Mucosa of descending colon (tissue), 3 donors: Measurements from ENCODE around the gene NDUFA11. TPM values are rescaled to one million over a fixed set of nuclear protein-coding genes. Genes with fewer than 3 reads are reported as not detected.
A peak's percentile ranks its signal among the peaks of the same experiment; 100 is the strongest.

Experiments
- ATAC-seq: fragments of 200-7000 bp; cut with Tn5 transposase; one replicate; pipeline ENCODE4 v1.9.1; 2020; ENCODE audit warnings: mild to moderate bottlenecking, moderate library complexity
- DNase-seq, 3 donors: peaks; one replicate each; pipeline ENCODE4 v3.0.0-alpha.2; 2020
- H3K36me3 ChIP-seq: fragments of 200-600 bp; one replicate; pipeline ENCODE4 v1.8.0; 2021; ENCODE audit warnings: low read depth, mild to moderate bottlenecking
- H3K4me1 ChIP-seq: fragments of 200-600 bp; one replicate; pipeline ENCODE4 v1.8.0; 2021; ENCODE audit warnings: low read depth, mild to moderate bottlenecking
- H3K4me3 ChIP-seq: fragments of 200-600 bp; one replicate; pipeline ENCODE4 v1.8.0; 2021; ENCODE audit warnings: mild to moderate bottlenecking
- H3K9me3 ChIP-seq: fragments of 200-600 bp; one replicate; pipeline ENCODE4 v1.8.0; 2021; ENCODE audit warnings: mild to moderate bottlenecking
- intact Hi-C, 2 donors: fragments of 100-400 bp; cut with DNase I in 1 of 2; cut with micrococcal nuclease in 1 of 2; formaldehyde crosslinking; loops; one replicate each; pipeline versions ENCODE4 v1.11.0 to v1.11.1; 2022; cut with DNase I, micrococcal nuclease
- total RNA-seq, 3 donors: library from RNA; stranded (reverse); fragmentation: NEBNext Ultra II Directional in 2 of 3; extraction: Animal tissue kit (Norgen Biotek cat#: 25700) in 2 of 3; gene quantifications; one replicate each; pipeline versions ENCODE4 v1.2.1 to v1.2.4, GENCODE V29; 2021 to 2023
- TF ChIP-seq, protein P1 (sequence below): fragments of 200-600 bp; IDR thresholded peaks from one replicate; pipeline ENCODE4 v1.8.0; 2022; ENCODE audit warnings: antibody characterized with exemption, mild to moderate bottlenecking
- donor health status: DM: no; HTN: no; CAD: no; lungs with moderate emphysema.
- donor health status: DM: no; HTN: no; CAD: no.
- donor health status: DM: no; HTN: yes; CAD: no.

Gene NDUFA11
- total RNA-seq, 3 donors from 2014 or later: 178 to 213 (median 182) TPM

DNA sequence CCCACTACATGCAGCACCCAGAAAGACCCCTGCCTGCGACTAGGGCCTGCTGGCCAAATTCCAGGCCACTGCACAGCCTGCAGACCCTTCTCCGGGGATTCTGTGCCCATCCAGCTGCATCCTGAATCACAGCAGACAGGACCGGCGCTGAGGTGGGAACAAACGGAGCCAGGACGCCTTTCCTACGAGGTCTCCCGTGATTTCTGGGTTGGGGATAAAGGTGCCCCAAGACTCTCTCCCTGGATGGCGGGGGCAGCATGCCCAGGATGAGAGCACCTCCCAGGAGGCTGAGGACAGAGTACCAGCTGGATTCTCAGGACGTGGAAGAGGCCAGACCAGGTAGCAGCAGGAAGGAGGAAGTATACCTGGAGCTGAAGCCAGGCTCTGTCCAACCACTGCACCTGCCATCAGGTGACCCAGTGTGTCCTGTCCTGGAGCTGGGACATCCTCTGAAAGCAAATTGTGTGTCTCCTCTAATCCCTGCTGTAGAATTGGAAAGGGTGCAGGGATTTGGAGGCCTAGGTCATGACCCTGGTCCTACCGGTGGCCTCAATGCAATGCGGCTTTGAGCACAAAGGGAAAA lies 29.9 kb downstream of the NDUFA11 start:
- Histone ChIP-seq H3K9me3 (no peaks in the 10 kb centered on the region), H3K4me3 (no peak overlapping the region), H3K4me1 (no peaks in the 10 kb centered on the region), H3K36me3 (no peaks in the 10 kb centered on the region)
- TF ChIP-seq, protein P1, sequence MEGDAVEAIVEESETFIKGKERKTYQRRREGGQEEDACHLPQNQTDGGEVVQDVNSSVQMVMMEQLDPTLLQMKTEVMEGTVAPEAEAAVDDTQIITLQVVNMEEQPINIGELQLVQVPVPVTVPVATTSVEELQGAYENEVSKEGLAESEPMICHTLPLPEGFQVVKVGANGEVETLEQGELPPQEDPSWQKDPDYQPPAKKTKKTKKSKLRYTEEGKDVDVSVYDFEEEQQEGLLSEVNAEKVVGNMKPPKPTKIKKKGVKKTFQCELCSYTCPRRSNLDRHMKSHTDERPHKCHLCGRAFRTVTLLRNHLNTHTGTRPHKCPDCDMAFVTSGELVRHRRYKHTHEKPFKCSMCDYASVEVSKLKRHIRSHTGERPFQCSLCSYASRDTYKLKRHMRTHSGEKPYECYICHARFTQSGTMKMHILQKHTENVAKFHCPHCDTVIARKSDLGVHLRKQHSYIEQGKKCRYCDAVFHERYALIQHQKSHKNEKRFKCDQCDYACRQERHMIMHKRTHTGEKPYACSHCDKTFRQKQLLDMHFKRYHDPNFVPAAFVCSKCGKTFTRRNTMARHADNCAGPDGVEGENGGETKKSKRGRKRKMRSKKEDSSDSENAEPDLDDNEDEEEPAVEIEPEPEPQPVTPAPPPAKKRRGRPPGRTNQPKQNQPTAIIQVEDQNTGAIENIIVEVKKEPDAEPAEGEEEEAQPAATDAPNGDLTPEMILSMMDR: no peak
- peak; percentile 58 for ATAC-seq
- intact Hi-C loops: no loop called here
- no peak for DNase-seq

GRCh38 chr19:5870986-5871394 lies 32.6 kb downstream of the NDUFA11 start:
- Histone ChIP-seq H3K4me1 (no peaks in the 10 kb centered on the region), H3K9me3 (no peaks in the 10 kb centered on the region), H3K36me3 (no peaks in the 10 kb centered on the region), H3K4me3 (no peak overlapping the region)
- TF ChIP-seq, protein P1: no peak
- intact Hi-C loops: no loop called here
- ATAC-seq (no peak), DNase-seq (no peak)

DNA sequence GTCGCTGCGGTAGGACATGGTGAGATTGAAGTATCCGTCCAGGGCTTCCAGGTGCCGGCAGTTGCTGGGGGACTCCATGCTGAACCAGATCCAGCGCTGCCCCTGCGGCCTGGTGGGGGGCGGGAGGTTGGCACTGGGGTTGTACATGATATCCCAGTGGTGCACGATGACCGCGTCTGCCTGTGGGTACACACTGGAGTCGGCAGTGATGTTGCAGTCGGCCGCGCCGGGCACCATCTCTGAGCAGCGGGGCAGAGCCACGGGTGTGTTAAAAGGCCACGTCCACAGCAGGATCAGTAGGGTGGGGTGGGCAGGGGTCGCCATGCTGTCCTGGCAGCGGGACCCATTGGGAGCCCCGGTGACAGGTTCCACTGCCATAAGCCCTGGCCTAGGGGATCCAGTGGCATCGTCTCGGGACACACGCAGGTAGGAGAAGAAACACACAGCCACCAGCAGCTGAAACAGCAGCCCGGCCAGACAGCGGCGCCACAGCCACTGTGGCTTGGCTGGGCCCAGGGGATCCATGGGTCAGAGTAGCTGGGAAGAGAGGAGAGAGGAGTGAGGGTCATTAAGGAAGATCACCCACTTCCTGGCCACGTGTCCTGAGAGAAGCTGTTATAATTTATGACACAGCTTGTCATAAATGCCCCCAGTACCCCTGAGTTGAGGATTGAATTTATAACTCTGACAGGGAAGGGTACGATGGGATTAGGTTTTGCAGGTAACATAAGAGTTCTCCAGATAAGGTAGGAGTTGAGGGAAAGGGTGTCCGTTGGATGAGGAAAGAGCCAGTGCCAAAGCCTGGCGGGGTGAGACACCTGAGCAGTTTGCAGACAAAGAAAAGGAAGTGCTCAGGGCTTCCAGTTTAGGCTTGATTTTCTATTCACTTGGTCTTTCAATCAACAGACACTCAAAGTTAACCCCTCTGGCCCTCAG lies 36.1 kb downstream of the NDUFA11 start:
- intact Hi-C loops: no loop called here
- no peaks in the 10 kb centered on the region for H3K36me3 ChIP-seq
- DNase-seq (no peak), ATAC-seq (no peak)
- TF ChIP-seq, protein P1: no peak
- H3K4me1 ChIP-seq: no peaks in the 10 kb centered on the region
- no peaks in the 10 kb centered on the region for H3K9me3 ChIP-seq
- H3K4me3 ChIP-seq: no peak overlapping the region

- intact Hi-C loops: no loop called here
- no peak overlapping the region for H3K4me3 ChIP-seq
- ATAC-seq (no peak), DNase-seq (no peak)
- no peaks in the 10 kb centered on the region for H3K36me3 ChIP-seq
- no peaks in the 10 kb centered on the region for H3K9me3 ChIP-seq
- TF ChIP-seq, protein P1: no peak
- H3K4me1 ChIP-seq: no peaks in the 10 kb centered on the region
Measured at GRCh38 chr19:5865772-5866171, 37.8 kb downstream of the NDUFA11 start.

GRCh38 chr19:5864725-5865486 lies 38.7 kb downstream of the NDUFA11 start:
- no peak for DNase-seq
- intact Hi-C loops: no loop called here
- Histone ChIP-seq H3K4me1 (no peaks in the 10 kb centered on the region), H3K9me3 (no peaks in the 10 kb centered on the region), H3K36me3 (no peaks in the 10 kb centered on the region), H3K4me3 (no peak overlapping the region)
- TF ChIP-seq, protein P1: no peak
- no peak for ATAC-seq
